SKM-1 treated with dmso at 0.1 percent for 144 hours (cell line): ENCODE results near the gene MYOZ2.

Experiments
- DNase-seq: peaks from one replicate; lab custom pipeline; 2025; ENCODE audit not compliant: unreplicated experiment; lab: John Stamatoyannopoulos, UW

Gene MYOZ2

GRCh38 chr4:119135721-119136121 lies at the start of gene MYOZ2:
TSS of gene MYOZ2 (plus strand) at chr4:119135832. CDS start at chr4:119136526, 694 bp downstream.
- no peak for DNase-seq

GRCh38 chr4:119087121-119087520 lies 48.5 kb upstream of the MYOZ2 start:
- no peak for DNase-seq

- DNase-seq, result no peak
These were observed 48.0 kb upstream of the MYOZ2 start for GRCh38 chr4:119087656-119088055.

DNA sequence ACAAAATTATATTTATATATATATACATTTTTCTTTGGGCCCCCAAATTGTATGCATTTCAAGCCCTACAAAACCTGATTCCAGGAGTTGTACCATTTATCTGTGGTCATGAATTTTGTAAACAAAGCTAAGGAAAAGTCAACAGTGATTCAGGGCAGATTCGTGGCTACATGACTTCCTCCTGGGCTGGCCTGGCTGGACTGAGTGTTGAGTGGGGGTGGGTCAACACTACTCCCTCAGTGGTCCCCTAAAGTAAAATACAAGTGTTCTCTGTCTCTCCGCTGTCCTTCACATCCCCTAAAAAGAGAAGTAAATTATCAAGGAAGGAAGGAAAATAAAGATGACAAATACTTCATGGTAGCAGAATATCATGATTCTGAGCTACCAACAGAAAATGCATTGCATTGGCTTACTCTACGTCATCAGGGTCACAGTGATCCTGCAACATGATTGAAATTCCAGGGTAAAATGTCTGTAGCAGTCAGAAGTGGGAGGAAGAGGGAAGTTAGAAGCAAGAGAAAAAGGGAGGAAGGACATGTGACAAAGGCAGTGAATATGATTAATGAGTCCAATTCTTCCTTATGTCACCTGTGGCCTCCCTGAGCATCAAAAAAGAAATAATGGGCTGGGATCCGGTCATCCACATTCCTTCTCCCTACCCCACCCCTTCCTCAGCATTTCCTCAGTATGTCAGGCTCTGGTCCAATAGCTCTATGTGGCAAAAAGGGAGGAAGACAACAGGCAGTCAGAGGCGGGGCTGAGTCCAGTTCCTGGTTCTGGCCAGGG lies 42.4 kb upstream of the MYOZ2 start:
- no peak for DNase-seq

DNA sequence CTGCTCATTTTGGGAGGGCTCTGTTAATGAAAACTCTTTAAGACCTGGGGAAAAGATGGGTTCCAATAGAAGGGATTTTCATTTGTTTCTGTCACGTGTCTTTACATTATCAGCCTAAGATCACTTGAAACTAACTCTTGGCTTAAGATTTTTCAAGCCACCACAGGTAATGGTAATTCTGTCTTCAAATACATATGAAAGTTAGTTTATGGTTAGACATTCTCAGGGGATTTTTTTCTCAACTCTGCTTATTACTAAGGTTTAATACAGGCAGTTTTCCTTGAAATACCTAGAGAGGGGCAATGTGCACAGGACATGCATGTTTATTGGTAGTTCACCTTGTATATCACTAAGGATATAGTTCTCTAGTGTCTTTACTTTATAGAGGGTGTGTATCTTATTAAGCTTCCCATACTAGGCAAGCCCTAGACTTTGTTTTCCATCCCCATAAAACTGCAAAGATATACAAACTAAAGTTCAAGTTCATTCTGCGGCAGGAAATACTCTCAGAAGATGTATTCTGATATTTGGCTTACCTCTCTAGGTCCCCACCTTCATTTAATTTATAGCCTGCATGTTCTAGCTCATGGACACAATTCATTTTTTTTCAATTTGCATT lies 38.2 kb upstream of the MYOZ2 start:
- DNase-seq, result no peak

GRCh38 chr4:119098306-119098705 lies 37.3 kb upstream of the MYOZ2 start:
- no peak for DNase-seq

DNA sequence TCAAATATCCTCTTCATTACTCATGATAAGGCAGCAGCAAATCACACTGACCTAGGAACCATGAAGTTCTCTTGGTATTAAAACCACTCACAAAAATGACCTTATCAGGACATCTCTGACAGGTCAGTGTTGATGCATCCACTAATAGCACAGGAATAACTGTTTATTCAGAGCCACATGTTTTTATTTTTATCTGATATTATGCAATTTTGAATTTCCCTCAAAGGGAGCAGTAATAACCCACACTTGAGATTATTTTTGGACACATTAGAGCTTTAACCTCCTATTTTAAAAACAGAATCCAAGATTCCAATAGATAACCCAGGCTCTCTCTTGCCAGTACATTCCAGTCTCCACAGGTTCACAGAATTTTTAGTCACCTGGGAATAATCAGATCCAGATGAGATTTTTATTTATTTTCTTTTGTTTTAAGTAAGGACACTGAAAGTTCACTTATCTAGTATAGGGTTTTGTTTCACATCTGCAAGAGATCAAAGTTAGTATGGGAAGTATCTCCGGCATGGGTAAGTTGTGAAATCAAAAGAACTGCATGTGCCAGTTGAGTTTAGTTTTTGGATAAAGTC lies 36.3 kb upstream of the MYOZ2 start:
- DNase-seq, result no peak

DNA sequence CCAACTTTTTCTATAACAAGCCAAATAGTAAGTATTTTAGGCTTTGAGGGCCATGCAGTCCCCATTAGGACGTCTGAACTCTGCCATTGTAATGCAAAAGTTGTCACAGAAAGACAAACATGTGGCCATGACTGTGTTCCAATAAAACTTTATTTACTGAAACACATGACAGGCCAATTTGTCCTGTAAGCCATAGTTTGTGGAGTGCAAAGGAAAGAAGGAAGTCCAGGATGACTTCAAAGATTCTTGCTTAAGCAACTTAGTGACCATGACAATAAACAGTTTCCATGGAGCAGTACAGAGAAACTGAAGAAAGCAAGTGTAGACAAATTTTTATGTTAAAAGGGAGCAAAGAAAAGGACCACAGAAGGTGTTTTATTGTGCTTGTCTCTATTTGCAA lies 35.0 kb upstream of the MYOZ2 start:
- DNase-seq, result peak; percentile 43

DNA sequence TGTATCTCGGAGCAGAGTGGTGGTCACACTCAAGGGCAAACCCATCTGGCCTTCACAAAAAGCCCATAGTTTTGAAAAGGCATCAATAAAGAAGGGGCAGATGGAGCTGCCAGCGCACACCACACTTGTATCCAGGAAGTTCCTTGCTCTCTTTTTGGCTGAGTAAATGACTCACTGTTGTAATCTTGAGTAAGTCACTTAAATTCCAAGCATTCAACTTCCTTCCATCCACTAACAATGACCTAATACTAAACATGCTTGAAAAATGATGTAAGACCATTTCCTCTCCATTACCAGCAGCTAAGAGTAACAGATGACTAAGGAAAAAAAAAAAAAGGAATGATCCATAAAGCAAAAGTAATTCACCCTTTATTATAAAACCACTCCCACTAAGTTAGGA lies 32.4 kb upstream of the MYOZ2 start:
- peak; percentile 95 for DNase-seq

- no peak for DNase-seq
These were observed 30.9 kb upstream of the MYOZ2 start for GRCh38 chr4:119104644-119105273.

- no peak for DNase-seq
These were observed 30.0 kb upstream of the MYOZ2 start for GRCh38 chr4:119105605-119106004.

DNA sequence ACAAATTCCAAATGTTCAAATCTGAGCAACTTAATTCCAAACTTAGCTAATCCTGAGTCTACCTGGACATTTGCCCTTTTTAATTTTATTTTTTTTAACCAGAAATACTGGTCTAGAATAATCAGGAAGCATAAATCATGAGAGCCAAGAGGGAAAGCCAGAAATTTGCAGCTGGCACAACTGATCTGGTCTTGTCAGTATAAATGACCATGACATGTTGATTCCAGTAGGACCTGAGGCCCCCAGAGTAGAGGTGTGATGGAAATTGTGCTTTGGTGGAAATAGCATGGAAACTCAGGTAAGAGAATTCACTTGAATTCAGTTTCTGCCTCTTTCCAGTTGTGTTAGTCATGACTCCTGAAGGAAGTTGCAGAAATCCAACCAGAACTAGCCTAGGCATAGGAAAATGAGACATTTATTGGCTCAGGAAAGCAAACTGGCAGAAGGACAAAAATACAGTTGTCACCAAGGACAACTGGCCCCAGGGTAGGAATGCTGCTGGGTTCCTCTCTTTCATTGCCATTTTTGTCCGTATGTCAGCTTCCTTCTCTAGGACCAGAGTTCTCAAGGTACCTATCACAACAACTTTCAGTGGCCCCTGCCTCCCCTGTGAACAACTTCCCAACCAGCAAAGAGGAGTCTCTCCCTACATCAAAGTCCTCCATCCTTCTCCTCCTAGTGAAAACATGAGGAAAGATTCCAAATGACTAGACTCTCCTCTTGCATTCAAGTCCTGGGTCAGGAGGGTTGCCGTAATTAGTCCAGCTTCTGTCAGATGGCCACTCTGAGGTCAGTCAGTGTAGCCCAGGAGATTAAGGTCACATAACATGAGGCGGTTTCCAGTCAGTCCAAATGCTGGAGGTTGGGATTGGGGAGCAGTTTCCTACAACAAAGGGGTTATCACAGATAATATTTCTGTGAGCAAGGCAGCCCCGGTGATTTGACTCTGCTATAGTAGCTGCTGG lies 29.3 kb upstream of the MYOZ2 start:
- no peak for DNase-seq

DNA sequence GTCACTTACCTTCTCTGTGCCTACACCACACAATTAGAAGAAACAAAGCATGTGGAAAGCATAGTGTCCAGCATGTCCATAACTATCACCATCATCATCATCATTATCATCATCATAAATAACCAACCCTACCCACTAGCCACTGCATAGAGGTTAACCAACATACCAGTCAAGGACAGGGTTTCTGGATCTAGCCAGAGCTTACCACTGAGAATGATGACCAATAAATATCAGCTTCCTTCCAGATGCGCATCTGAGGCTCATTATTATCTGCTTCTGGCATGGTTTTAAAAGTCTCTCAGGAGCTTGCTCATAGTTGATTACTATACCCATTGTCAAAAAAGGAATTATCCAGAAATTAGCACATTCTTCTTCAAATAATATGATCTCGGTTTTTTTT lies 25.5 kb upstream of the MYOZ2 start:
- no peak for DNase-seq

- DNase-seq, result no peak
These were observed 24.3 kb upstream of the MYOZ2 start for GRCh38 chr4:119111296-119111695.

- DNase-seq, result peak; percentile 96
These were observed 22.5 kb upstream of the MYOZ2 start for GRCh38 chr4:119113033-119113655.

DNA sequence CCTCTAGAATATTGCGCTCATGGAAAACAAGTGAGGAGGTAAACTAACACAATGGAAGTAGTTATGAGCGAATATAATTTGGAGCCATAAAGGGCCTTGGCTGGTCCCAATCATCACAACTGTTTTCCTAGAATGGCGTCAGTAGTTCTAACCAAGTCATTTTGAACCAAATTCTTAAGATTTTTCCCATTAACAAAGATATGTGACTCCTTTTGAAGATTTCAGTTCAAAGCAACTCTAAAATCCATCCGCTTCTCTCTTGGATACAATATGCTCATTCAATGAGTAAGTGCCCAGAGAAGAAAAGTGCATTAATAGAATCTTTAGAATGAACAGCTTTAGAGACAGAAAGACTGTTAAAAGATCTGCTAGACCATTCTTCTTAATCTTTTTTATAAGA lies 19.6 kb upstream of the MYOZ2 start:
- DNase-seq, result no peak

DNA sequence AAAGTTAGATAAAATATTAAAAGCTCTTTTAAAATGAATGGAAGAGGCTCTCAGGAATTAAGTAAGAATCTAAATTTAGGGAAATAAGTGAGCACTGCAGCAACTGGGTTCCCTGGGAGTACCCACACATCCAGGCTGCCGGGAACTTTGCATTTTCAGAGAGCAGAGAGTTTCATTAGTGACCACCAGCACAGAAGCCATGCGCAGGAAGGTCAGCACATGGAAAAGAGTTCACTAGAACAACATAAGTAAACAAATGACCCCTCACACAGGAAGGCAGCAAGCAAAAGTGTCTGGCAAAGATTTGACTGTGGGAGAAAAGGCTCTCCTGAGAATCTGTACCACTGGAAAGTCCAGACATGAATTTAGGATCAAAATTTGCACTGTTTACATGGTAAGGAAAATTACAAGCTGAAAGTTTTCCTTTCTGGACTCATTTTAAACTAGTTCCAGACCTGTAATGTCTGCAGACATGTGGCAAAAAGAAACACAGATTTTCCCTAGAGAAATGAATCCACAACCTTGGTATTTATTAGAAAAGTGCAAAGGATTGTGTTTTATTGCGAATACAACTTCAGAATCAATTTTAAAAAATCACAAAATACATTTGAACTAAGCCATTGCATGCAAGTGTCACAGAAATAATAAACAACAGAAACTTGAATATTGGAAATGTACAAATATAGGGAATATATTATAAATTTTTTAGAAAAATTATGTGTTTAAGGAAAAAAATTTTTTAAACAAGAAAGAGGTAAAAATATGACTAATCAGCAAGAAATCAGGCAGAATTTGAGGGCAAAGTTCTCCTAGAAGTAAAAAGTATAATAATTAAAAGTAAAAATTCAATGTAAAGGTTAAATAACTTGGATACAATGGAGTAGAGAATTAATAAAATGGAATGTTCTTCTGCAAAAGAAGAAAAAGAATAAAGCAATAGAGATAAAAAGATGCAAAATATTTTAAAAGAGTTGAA lies 18.4 kb upstream of the MYOZ2 start:
- no peak for DNase-seq

- DNase-seq, result no peak
These were observed 17.2 kb upstream of the MYOZ2 start for GRCh38 chr4:119118397-119118796.

GRCh38 chr4:119124352-119124751 lies 11.3 kb upstream of the MYOZ2 start:
- DNase-seq, result no peak
